Endothelial cell (in vitro differentiated cells): ENCODE measurements around the gene AMIGO3. TPM values are rescaled to one million over a fixed set of nuclear protein-coding genes. Genes with fewer than 3 reads are reported as not detected.
"Not testable (repeated sequence)": the region's sequence is repeated elsewhere in the genome, so short reads cannot be mapped to it uniquely, and the experiment has no call there.

Experiments
- DNase-seq: peaks from one replicate; pipeline ENCODE4 v3.0.0; 2021; ENCODE audit warnings: low spot score
- H3K27ac Mint-ChIP-seq: one replicate; pipeline ENCODE4 v1.8.0; 2021; ENCODE audit warnings: mixed read lengths, inconsistent platforms; ENCODE audit not compliant: unreplicated experiment
- H3K27me3 Mint-ChIP-seq: one replicate; pipeline ENCODE4 v1.8.0; 2021; ENCODE audit warnings: mild to moderate bottlenecking, moderate library complexity, mixed read lengths, inconsistent platforms; ENCODE audit not compliant: unreplicated experiment
- H3K36me3 Mint-ChIP-seq: one replicate; pipeline ENCODE4 v1.8.0; 2021; ENCODE audit warnings: mild to moderate bottlenecking, low read depth, mixed read lengths, inconsistent platforms; ENCODE audit not compliant: unreplicated experiment
- H3K4me1 Mint-ChIP-seq: one replicate; pipeline ENCODE4 v1.8.0; 2021; ENCODE audit warnings: mild to moderate bottlenecking, mixed read lengths, inconsistent platforms; ENCODE audit not compliant: unreplicated experiment
- H3K4me3 Mint-ChIP-seq: one replicate; pipeline ENCODE4 v1.8.0; 2021; ENCODE audit warnings: mild to moderate bottlenecking, mixed read lengths, inconsistent platforms; ENCODE audit not compliant: unreplicated experiment
- H3K9me3 Mint-ChIP-seq: one replicate; pipeline ENCODE4 v1.8.0; 2021; ENCODE audit warnings: mixed read lengths, inconsistent platforms; ENCODE audit not compliant: unreplicated experiment
- CTCF ChIP-seq: fragments of 200-600 bp; sonication (generic); IDR thresholded peaks from one replicate; pipeline ENCODE4 v1.5.0; 2021; ENCODE audit warnings: antibody characterized with exemption; ENCODE audit not compliant: unreplicated experiment
- total RNA-seq: library from RNA; stranded (reverse); fragmentation: NEBNext Ultra II Directional; extraction: Animal tissue kit (Norgen Biotek cat#: 25700); gene quantifications from one replicate; pipeline ENCODE4 v1.2.1, GENCODE V29; 2021; ENCODE audit not compliant: unreplicated experiment

The AMIGO3 gene
- total RNA-seq, 1 donor from 2014 or later = 0.56 TPM

DNA sequence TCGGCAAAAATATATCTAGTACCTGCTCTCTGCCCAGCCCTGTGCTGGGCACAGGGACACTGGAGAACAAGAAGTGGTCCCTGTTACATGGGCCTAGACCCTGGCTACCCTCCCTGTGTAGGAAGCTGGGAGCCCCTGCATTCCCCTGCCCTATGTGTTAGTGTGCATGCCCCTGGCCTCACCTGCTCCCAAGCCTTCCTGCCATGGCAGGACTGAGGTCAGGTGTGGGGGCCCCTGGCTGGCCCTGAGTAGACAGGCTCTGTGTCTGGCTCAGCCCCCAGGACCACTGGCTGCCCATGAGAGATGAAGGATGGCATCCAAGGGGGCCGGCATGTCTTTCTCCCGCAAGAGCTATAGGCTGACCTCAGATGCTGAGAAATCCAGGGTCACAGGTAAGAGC is 28.6 kb downstream of the AMIGO3 start:
- H3K27ac Mint-ChIP-seq, H3K9me3 Mint-ChIP-seq, H3K4me3 Mint-ChIP-seq, H3K36me3 Mint-ChIP-seq, DNase-seq, H3K27me3 Mint-ChIP-seq: not testable (repeated sequence)
- peaks cover 12% of the 10 kb centered on the region for H3K4me1 Mint-ChIP-seq

- H3K27me3 Mint-ChIP-seq, DNase-seq, H3K36me3 Mint-ChIP-seq, H3K9me3 Mint-ChIP-seq: not testable (repeated sequence)
- peak overlapping the region; percentile 92 for H3K4me3 Mint-ChIP-seq
- H3K27ac Mint-ChIP-seq = peak overlapping the region; percentile 61
- H3K4me1 Mint-ChIP-seq = peaks cover 12% of the 10 kb centered on the region
These were observed 29.4 kb downstream of the AMIGO3 start for GRCh38 chr3:49689908-49690624.

DNA sequence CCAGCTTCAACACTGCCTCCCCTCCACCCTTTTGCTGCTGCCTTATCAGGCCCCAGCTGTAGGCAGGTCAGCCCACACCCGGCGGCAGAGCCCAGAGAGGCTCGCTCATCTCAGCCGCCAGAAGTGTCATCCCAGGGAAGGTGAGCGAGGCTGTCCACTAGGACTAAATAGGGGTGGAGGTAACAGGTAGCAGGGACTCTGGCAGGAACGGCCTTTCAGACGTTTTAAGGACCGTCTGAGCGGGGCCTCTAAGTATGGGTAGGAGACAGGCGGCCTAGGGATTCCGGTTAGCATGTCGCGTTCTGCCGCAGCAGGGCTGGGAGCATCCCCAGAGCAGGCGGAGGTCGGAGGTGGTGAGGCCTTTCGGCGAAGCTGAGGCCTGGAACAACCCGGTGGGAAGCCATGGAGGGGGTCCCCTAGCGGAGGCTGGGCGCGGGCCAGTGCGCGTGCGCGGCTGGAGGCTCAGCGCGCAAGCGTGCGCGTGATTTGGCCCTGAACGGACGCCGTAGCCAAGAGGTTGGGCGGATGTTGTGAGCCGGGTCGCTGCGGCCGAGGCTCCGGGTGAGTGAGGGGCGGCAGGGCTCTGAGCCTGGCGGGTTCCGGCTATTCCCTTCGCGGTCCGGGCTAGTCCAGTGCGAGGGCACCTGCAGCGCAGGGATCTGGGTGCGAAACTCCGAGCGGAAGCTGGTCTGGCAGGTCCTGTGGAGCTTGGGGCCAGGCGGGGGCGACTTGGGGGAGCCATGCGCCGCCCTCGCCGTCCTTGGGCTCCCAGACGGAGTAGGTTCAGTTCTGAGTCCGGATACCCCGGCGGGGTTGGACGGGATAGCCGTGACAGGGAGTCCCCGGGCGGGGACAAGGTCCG is 30.2 kb downstream of the AMIGO3 start, which contains the start of the genes MST1 and RNF123:
MST1 (minus strand) TSS at position 429 of the 862 bp plus-strand sequence. CDS start 783 bp downstream, outside the sequence.
RNF123 (plus strand) TSS at position 512 of the 862 bp plus-strand sequence. CDS start 1,609 bp downstream, outside the sequence.
- TF ChIP-seq CTCF = no peak
- Mint-ChIP-seq H3K4me1 (peaks cover 12% of the 10 kb centered on the region), H3K9me3 (no peaks in the 10 kb centered on the region), H3K4me3 (peak within 1 kb of the TSS; percentile 92), H3K27me3 (peaks cover 4% of the 10 kb centered on the region), H3K27ac (peak within 1 kb of the TSS; percentile 70), H3K36me3 (peaks cover 6% of the 10 kb centered on the region)
- DNase-seq = peak; percentile 95

- Mint-ChIP-seq H3K27ac (peak overlapping the region; percentile 70), H3K4me3 (peak overlapping the region; percentile 92), H3K4me1 (peaks cover 12% of the 10 kb centered on the region)
- not testable (repeated sequence) for H3K9me3 Mint-ChIP-seq, H3K36me3 Mint-ChIP-seq, DNase-seq, H3K27me3 Mint-ChIP-seq
These were observed 31.0 kb downstream of the AMIGO3 start for GRCh38 chr3:49688338-49689045.

DNA sequence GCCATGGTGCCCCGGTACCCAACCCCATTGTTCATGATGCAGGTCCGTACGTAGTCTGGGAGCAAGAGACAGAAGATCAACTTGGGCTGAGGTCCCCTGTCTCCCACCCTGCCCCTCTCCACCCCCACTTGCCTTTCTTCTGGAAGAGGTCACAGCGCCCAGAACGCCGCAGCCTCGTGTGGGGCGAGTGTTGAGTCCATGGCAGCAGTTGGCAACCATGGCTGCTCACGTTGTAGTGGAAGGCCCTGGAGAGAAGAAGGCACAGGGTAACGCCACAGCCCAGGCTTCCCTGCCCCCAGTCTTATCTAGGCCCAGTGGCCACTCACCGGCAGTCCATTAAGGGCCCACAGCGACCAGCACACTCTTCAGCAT is 32.1 kb downstream of the AMIGO3 start:
- not testable (repeated sequence) for H3K27ac Mint-ChIP-seq

GRCh38 chr3:49686769-49687423 is 32.6 kb downstream of the AMIGO3 start:
- not testable (repeated sequence) for H3K27ac Mint-ChIP-seq

More for the DNA sequence above, 32.1 kb downstream of the AMIGO3 start:
- H3K9me3 Mint-ChIP-seq, H3K27me3 Mint-ChIP-seq, DNase-seq, H3K4me3 Mint-ChIP-seq, H3K36me3 Mint-ChIP-seq: not testable (repeated sequence)
- H3K4me1 Mint-ChIP-seq = peaks cover 12% of the 10 kb centered on the region

GRCh38 chr3:49686346-49686745 is 33.1 kb downstream of the AMIGO3 start:
- H3K9me3 Mint-ChIP-seq, H3K36me3 Mint-ChIP-seq, DNase-seq, H3K4me3 Mint-ChIP-seq, H3K27ac Mint-ChIP-seq, H3K27me3 Mint-ChIP-seq: not testable (repeated sequence)
- peaks cover 12% of the 10 kb centered on the region for H3K4me1 Mint-ChIP-seq

More at GRCh38 chr3:49686769-49687423, 32.6 kb downstream of the AMIGO3 start:
- H3K27me3 Mint-ChIP-seq, H3K4me3 Mint-ChIP-seq, DNase-seq, H3K36me3 Mint-ChIP-seq, H3K9me3 Mint-ChIP-seq: not testable (repeated sequence)
- peaks cover 12% of the 10 kb centered on the region for H3K4me1 Mint-ChIP-seq

- not testable (repeated sequence) for H3K27ac Mint-ChIP-seq, H3K27me3 Mint-ChIP-seq, DNase-seq, H3K4me3 Mint-ChIP-seq, H3K36me3 Mint-ChIP-seq, H3K9me3 Mint-ChIP-seq
- peaks cover 12% of the 10 kb centered on the region for H3K4me1 Mint-ChIP-seq
These were observed 33.6 kb downstream of the AMIGO3 start for GRCh38 chr3:49685846-49686245.

- H3K36me3 Mint-ChIP-seq, DNase-seq, H3K4me1 Mint-ChIP-seq, H3K27me3 Mint-ChIP-seq, H3K27ac Mint-ChIP-seq, H3K9me3 Mint-ChIP-seq: not testable (repeated sequence)
- peak overlapping the region; percentile 56 for H3K4me3 Mint-ChIP-seq
These were observed 34.4 kb downstream of the AMIGO3 start for GRCh38 chr3:49685103-49685502.

GRCh38 chr3:49684453-49684852 is 35.0 kb downstream of the AMIGO3 start:
- H3K27ac Mint-ChIP-seq, H3K4me1 Mint-ChIP-seq, H3K4me3 Mint-ChIP-seq, H3K27me3 Mint-ChIP-seq, H3K36me3 Mint-ChIP-seq, H3K9me3 Mint-ChIP-seq, DNase-seq: not testable (repeated sequence)
